Uterus (tissue), 4 donors: ENCODE data around the gene OCA2. TPM values are rescaled to one million over a fixed set of nuclear protein-coding genes. Genes with fewer than 3 reads are reported as not detected.

ENCODE experiments used
- DNase-seq, 2 donors: peaks; one replicate each; pipeline ENCODE4 v3.0.0-alpha.2; 2019 to 2020
- H3K27ac ChIP-seq, 2 donors: fragments of 200-600 bp; sonication (generic); 1 replicate in 1 of 2; 2 replicates in 1 of 2; pipeline ENCODE4 v1.5.1; 2016 to 2018
- H3K27me3 ChIP-seq, 2 donors: fragments of 200-600 bp; sonication (generic); one replicate each; pipeline ENCODE4 v1.5.1; 2018 to 2019; ENCODE audit warnings: control low read depth in 1 of 2
- H3K36me3 ChIP-seq, 2 donors: fragments of 200-600 bp; sonication (generic); one replicate each; pipeline ENCODE4 v1.5.1; 2019; ENCODE audit warnings: control low read depth in 1 of 2
- H3K4me1 ChIP-seq, 2 donors: fragments of 200-600 bp; sonication (generic); one replicate each; pipeline ENCODE4 v1.5.1; 2018 to 2019; ENCODE audit warnings: control low read depth in 1 of 2
- H3K4me3 ChIP-seq, 2 donors: fragments of 200-600 bp; sonication (generic); 1 replicate in 1 of 2; 2 replicates in 1 of 2; pipeline ENCODE4 v1.5.1; 2018 to 2019; ENCODE audit warnings: mild to moderate bottlenecking in 1 of 2
- H3K9me3 ChIP-seq, 2 donors: fragments of 200-600 bp; sonication (generic); one replicate each; pipeline ENCODE4 v1.5.1; 2019; ENCODE audit warnings: control low read depth in 1 of 2
- POLR2A ChIP-seq, 2 donors: fragments of 450-650 bp; IDR thresholded peaks; one replicate each; pipeline ENCODE4 v1.6.1; 2016; ENCODE audit warnings: antibody characterized with exemption in 2 of 2, mild to moderate bottlenecking in 1 of 2, moderate library complexity in 1 of 2
- intact Hi-C: fragments of 100-400 bp; cut with DNase I; formaldehyde crosslinking; loops from one replicate; pipeline ENCODE4 v1.15.1; 2023; ENCODE audit warnings: low total_unique reads
- total RNA-seq, 4 donors: library from RNA; depleted of rRNA in 3 of 4; stranded (reverse); fragments of >200 nt in 3 of 4; gene quantifications; one replicate each; pipeline versions ENCODE4 v1.1.0 to v1.2.4, GENCODE V29; 2014 to 2023
- TF ChIP-seq, protein P1 (sequence below), 4 experiments: fragments of 200-600 bp in 2 of 4; fragments of 450-650 bp in 2 of 4; sonication (generic) in 2 of 4; IDR thresholded peaks; one replicate each; pipeline ENCODE4 v1.5.1; 2016 to 2019; ENCODE audit warnings: antibody characterized with exemption in 4 of 4, mild to moderate bottlenecking in 2 of 4, moderate library complexity in 1 of 4
- donor health status: DM: yes; HTN: yes; CAD: no.

The OCA2 gene
- total RNA-seq, 4 donors from 2014 or later, result 0.55 to 4.6 TPM; not detected in 2

DNA sequence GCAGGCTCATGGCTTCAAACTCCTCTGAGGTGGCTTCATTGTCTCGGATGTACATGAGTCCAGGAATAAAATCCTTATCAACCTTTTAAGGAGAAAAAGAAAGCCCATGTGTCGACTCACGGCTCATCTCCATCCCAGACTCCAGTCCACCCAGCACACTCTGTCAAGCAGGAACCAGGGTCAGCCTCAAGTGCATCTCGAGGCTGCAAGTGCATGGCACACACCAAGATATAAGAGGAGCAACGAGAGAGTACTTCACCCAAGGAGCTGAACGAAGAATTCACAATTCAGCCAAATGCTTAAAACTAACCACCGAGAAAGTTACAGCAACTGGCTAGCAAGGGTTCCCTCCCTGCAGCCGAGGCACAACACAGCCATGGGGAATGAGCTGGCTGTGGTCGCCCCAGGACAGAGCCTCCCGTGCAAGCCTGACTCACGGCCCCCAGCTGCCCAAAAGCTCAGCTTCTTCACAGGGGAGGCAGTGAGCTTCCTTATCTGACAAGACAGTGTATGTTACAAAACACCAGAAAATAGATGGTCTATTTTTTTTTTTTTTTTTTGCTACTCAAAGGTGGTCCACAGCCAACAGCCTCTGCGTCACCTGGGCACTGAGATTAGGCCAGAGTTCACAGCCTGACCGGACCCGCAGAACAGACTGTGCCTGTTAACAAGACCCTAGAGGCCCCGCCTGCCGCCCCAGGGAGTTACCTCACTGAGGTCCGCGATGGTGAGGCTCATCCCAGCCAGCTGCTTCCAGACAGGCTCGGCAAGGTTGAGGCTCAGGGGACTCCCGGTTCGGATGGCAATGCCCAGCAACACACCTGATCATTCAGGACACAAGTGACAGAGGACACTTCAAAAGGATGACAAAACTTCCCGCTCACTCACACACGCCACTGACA, 15.9 kb upstream of the OCA2 start:
- intact Hi-C loops, result no loop called here
- Histone ChIP-seq H3K27me3 (no peaks in the 10 kb centered on the region), H3K9me3 (no peaks in the 10 kb centered on the region), H3K4me1 (no peaks in the 10 kb centered on the region), H3K27ac (no peak overlapping the region), H3K4me3 (no peak overlapping the region), H3K36me3 (no peaks in the 10 kb centered on the region)
- no peak for DNase-seq
- TF ChIP-seq POLR2A (IDR thresholded peaks at IDR 0.05), result no peak
- TF ChIP-seq, protein P1, sequence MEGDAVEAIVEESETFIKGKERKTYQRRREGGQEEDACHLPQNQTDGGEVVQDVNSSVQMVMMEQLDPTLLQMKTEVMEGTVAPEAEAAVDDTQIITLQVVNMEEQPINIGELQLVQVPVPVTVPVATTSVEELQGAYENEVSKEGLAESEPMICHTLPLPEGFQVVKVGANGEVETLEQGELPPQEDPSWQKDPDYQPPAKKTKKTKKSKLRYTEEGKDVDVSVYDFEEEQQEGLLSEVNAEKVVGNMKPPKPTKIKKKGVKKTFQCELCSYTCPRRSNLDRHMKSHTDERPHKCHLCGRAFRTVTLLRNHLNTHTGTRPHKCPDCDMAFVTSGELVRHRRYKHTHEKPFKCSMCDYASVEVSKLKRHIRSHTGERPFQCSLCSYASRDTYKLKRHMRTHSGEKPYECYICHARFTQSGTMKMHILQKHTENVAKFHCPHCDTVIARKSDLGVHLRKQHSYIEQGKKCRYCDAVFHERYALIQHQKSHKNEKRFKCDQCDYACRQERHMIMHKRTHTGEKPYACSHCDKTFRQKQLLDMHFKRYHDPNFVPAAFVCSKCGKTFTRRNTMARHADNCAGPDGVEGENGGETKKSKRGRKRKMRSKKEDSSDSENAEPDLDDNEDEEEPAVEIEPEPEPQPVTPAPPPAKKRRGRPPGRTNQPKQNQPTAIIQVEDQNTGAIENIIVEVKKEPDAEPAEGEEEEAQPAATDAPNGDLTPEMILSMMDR (IDR thresholded peaks at IDR 0.05), result no peak

DNA sequence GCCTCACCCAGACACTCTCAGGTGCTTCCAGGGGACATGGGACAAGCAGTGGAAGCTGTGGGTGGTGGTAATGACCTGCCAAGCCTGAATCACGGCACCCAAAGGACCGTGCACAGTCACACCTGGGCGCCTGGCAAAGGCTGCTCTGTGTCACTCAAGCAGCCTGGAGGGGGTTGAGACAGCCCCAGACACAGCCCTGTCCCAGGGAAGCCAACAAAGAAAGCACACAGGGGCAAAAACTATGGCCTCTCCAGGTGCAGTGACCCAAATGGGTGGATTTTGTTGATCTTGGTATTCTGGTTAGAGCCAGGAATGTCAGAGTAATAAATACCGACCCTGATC, 15.0 kb upstream of the OCA2 start:
- Histone ChIP-seq H3K27ac (no peak overlapping the region), H3K27me3 (no peaks in the 10 kb centered on the region), H3K4me1 (no peaks in the 10 kb centered on the region), H3K36me3 (no peaks in the 10 kb centered on the region), H3K4me3 (no peak overlapping the region), H3K9me3 (no peaks in the 10 kb centered on the region)
- intact Hi-C loops, result no loop called here
- no peak for DNase-seq
- TF ChIP-seq, protein P1 (IDR thresholded peaks at IDR 0.05), result no peak
- no peak for TF ChIP-seq POLR2A (IDR thresholded peaks at IDR 0.05)

DNA sequence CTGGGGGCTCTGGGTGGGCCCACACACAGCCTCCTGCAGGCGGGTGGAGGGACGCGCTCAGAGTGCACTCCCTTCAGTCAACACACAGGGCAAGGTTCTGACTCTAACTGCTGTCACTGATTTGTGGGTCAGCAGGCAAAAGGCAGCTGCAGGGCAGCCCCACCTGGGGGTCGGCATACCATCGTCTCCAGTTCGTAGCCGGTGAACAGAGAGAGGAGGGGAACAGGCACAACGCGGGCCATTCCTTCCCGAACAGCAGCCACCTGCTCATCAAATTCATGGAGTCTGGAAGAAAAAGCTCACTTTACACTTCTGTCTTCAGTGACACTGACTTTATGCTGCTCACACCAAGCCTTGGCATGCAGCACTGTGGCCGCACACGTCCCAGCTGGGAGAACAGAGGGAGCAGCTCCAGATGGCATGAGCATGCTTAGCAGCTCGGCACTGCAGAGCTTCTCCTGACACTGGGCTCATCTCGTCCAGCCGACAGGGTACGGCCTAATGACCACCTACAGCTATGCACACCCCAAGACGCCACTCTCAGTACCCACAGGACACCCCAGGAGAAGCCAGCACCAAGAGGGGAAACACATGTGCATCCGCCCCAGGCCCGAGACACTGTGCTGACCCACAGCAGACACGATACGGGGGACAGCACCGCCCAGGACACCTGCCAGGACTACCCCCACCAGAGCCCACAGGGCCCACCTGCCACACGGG, 14.4 kb upstream of the OCA2 start:
- Histone ChIP-seq H3K4me1 (no peaks in the 10 kb centered on the region), H3K27me3 (no peaks in the 10 kb centered on the region), H3K4me3 (no peak overlapping the region), H3K9me3 (no peaks in the 10 kb centered on the region), H3K27ac (no peak overlapping the region), H3K36me3 (no peaks in the 10 kb centered on the region)
- no peak for TF ChIP-seq POLR2A (IDR thresholded peaks at IDR 0.05)
- TF ChIP-seq, protein P1 (IDR thresholded peaks at IDR 0.05), result no peak
- intact Hi-C loops, result no loop called here
- no peak for DNase-seq

DNA sequence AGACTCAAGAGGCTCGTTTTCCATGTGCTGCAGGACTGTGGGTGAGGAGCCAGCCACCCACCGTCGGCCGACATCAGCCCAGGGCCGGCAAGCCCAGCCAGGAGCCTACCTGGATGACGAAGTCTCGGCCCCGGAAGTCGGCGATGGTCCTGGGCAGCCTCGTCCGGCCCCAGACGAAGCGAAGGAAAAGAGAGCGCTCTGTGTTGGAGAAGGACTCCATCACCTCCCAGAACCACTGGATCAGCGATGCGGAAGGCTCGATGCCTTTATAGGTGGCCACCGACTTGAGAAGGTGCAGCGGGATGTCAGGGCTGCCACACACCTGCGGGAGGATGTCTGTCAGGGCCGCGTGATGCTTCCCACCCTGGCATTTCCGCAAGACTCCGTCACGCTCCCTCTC, 13.8 kb upstream of the OCA2 start:
- no peaks in the 10 kb centered on the region for H3K9me3 ChIP-seq
- H3K27me3 ChIP-seq, result no peaks in the 10 kb centered on the region
- H3K4me1 ChIP-seq, result no peaks in the 10 kb centered on the region
- no peak overlapping the region for H3K4me3 ChIP-seq
- TF ChIP-seq, protein P1 (IDR thresholded peaks at IDR 0.05), result no peak
- TF ChIP-seq POLR2A (IDR thresholded peaks at IDR 0.05), result no peak
- H3K27ac ChIP-seq, result no peak overlapping the region
- no peak for DNase-seq
- no peaks in the 10 kb centered on the region for H3K36me3 ChIP-seq
- intact Hi-C loops, result no loop called here
